Glutamatergic neuron (in vitro differentiated cells): ENCODE results near the gene OR52K2. TPM values are rescaled to one million over a fixed set of nuclear protein-coding genes. Genes with fewer than 3 reads are reported as not detected.

Experiments used
- DNase-seq: peaks from one replicate; pipeline ENCODE4 v3.0.0; 2022
- H3K27ac Mint-ChIP-seq: one replicate; pipeline ENCODE4 v1.8.0; 2020; ENCODE audit warnings: mild to moderate bottlenecking, mixed read lengths, inconsistent platforms; ENCODE audit not compliant: unreplicated experiment
- H3K27me3 Mint-ChIP-seq: one replicate; pipeline ENCODE4 v1.8.0; 2020; ENCODE audit warnings: mild to moderate bottlenecking, moderate library complexity, mixed read lengths, inconsistent platforms; ENCODE audit not compliant: unreplicated experiment
- H3K36me3 Mint-ChIP-seq: one replicate; pipeline ENCODE4 v1.8.0; 2020; ENCODE audit warnings: mild to moderate bottlenecking, mixed read lengths, inconsistent platforms; ENCODE audit not compliant: unreplicated experiment
- H3K4me1 Mint-ChIP-seq: one replicate; pipeline ENCODE4 v1.8.0; 2020; ENCODE audit warnings: mild to moderate bottlenecking, low read depth, mixed read lengths, inconsistent platforms; ENCODE audit not compliant: unreplicated experiment
- H3K4me3 Mint-ChIP-seq: one replicate; pipeline ENCODE4 v1.8.0; 2020; ENCODE audit warnings: mild to moderate bottlenecking, mixed read lengths, inconsistent platforms; ENCODE audit not compliant: unreplicated experiment
- H3K9me3 Mint-ChIP-seq: one replicate; pipeline ENCODE4 v1.8.0; 2020; ENCODE audit warnings: mild to moderate bottlenecking, moderate library complexity, mixed read lengths, inconsistent platforms; ENCODE audit not compliant: unreplicated experiment
- total RNA-seq: library from RNA; stranded (reverse); fragmentation: NEBNext Ultra II Directional; extraction: Animal tissue kit (Norgen Biotek cat#: 25700); gene quantifications from one replicate; pipeline ENCODE4 v1.2.1, GENCODE V29; 2021; ENCODE audit not compliant: unreplicated experiment
- TF ChIP-seq, protein P1 (sequence below): fragments of 200-600 bp; sonication (generic); IDR thresholded peaks from one replicate; pipeline ENCODE4 v1.5.0; 2021; ENCODE audit not compliant: partially characterized antibody, unreplicated experiment

Gene OR52K2
- total RNA-seq, 1 donor from 2014 or later = not detected

DNA sequence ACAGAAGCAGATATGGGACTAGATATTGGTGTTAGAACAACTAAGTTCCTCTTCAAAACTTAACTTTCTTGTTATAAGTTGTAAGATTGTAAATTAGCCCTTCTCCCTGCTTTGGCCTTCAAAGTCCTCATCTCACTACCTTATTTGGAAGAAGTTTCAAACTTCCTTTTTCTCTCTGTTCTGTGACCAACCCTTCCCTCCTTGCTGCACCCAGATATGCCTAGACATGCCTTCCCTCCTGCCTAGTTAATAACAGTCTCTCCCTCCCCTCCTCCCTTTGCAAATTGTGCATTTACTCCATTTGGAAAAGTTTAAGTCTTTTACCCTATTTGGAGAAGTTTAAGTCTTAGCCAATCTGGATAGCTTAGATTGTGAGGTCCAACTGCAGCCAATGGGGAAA lies 4.9 kb downstream of the OR52K2 start:
- DNase-seq = no peak
- TF ChIP-seq, protein P1, sequence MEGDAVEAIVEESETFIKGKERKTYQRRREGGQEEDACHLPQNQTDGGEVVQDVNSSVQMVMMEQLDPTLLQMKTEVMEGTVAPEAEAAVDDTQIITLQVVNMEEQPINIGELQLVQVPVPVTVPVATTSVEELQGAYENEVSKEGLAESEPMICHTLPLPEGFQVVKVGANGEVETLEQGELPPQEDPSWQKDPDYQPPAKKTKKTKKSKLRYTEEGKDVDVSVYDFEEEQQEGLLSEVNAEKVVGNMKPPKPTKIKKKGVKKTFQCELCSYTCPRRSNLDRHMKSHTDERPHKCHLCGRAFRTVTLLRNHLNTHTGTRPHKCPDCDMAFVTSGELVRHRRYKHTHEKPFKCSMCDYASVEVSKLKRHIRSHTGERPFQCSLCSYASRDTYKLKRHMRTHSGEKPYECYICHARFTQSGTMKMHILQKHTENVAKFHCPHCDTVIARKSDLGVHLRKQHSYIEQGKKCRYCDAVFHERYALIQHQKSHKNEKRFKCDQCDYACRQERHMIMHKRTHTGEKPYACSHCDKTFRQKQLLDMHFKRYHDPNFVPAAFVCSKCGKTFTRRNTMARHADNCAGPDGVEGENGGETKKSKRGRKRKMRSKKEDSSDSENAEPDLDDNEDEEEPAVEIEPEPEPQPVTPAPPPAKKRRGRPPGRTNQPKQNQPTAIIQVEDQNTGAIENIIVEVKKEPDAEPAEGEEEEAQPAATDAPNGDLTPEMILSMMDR = no peak
- H3K27me3 Mint-ChIP-seq = no peaks in the 10 kb centered on the region
- no peaks in the 10 kb centered on the region for H3K4me1 Mint-ChIP-seq
- H3K27ac Mint-ChIP-seq = no peak overlapping the region
- no peak overlapping the region for H3K4me3 Mint-ChIP-seq
- H3K36me3 Mint-ChIP-seq = no peaks in the 10 kb centered on the region
- peaks cover 3% of the 10 kb centered on the region for H3K9me3 Mint-ChIP-seq

DNA sequence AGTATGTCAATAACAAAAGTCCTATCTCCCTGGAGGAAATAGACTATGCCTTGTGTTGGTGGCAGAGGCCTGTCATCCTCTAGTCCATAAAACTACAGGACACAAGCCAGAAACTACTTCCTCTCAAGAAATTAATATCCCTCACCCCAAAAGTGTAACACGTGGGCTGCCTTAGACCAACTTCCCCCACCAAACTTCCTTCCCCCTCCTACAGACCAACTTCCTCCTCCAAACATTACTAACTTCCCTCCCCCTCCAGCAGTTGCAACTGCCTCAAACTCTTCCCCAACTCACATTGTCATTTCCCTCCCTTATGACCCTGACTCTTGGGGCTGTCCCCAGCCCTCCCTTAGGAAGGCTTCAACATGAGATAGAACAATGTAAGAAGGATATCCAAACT lies 6.3 kb downstream of the OR52K2 start:
- TF ChIP-seq, protein P1 = no peak
- Mint-ChIP-seq H3K9me3 (peaks cover 3% of the 10 kb centered on the region), H3K27me3 (no peaks in the 10 kb centered on the region), H3K36me3 (no peaks in the 10 kb centered on the region), H3K4me3 (no peak overlapping the region), H3K27ac (no peak overlapping the region), H3K4me1 (no peaks in the 10 kb centered on the region)
- no peak for DNase-seq

DNA sequence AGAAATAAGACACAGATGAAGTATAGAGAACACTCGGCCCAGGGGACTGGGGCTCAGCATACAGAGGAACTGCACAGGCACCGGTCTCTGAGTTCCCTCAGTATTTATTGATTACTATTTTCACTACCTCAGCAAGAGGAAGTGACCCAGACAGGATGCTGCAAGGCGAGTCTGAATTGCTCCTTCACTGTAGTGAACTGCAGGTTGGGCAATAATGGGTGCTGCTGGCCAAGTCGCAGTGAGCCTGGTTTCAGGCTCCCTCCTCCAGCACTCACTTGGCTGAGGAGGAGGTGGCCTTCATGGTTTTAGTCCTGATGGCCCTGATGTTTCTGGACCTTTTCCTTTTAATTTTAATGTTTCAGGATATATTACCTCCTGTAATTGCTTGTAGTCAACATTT lies 10.4 kb downstream of the OR52K2 start:
- H3K4me3 Mint-ChIP-seq = no peak overlapping the region
- H3K9me3 Mint-ChIP-seq = peaks cover 4% of the 10 kb centered on the region
- TF ChIP-seq, protein P1 = no peak
- peaks cover 4% of the 10 kb centered on the region for H3K36me3 Mint-ChIP-seq
- DNase-seq = no peak
- no peak overlapping the region for H3K27ac Mint-ChIP-seq
- no peaks in the 10 kb centered on the region for H3K4me1 Mint-ChIP-seq
- no peaks in the 10 kb centered on the region for H3K27me3 Mint-ChIP-seq

DNA sequence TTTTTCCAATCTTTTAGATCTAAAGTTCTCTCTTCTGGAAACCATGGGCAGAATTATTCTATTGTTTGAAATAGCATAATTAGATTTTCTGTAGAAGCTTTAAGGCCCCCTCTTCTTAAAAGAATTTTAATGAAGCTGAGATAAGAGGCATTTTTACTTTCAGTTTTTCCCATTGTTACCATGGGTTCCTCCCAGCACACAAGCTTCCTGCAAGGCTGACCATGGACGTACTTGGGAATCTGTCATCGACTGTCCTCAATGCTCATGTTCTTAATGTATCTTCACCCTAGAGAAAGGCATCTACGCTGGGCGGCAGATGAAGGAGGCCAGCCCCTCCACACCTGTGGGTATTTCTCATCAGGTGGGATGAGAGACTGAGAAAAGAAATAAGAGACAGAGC lies 11.1 kb downstream of the OR52K2 start:
- peaks cover 4% of the 10 kb centered on the region for H3K9me3 Mint-ChIP-seq
- H3K4me1 Mint-ChIP-seq = no peaks in the 10 kb centered on the region
- H3K4me3 Mint-ChIP-seq = no peak overlapping the region
- DNase-seq = no peak
- no peak overlapping the region for H3K27ac Mint-ChIP-seq
- TF ChIP-seq, protein P1 = no peak
- no peaks in the 10 kb centered on the region for H3K27me3 Mint-ChIP-seq
- peaks cover 9% of the 10 kb centered on the region for H3K36me3 Mint-ChIP-seq

DNA sequence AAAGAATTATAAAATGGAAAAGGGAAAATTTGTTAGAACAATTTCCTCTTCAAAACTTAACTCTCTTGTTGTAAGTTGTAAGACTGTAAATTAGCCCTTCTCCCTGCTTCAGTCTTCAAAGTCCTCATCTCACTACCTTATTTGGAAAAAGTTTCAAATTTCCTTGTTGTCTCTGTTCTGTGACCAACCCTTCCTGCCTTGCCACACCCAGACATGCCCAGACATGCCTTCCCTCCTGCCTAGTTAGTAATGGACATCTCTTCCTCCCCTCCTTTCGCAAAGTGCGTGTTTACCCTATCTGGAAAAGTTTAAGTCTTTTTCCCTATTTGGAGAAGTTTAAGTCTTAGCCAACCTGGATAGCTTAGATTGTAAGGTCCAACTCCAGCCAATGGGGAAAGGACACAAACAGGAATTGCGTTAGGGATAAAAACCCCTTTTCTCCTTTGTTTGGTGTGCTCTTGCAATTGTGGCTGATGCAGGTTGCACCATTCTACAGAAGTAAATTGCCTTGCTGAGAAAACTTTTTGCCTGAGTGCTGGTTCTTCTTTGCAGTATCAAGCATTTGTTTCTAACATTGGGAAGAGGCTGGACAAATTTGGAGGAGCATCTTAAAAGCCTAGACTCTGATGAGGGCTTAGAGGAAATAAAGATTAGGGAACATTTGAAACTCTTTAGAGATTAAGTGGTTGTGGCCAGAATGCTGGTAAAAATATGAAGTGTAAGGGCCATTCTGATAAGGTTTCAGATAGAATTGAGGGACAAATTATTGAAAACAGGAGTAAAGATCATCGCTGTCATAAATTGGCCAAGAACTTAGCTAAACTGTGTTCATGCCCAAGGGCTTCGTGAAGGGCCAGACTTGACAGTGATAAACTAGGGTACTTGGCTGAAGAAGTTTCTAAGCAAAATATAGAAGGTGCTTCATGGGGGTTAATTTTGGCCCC lies 15.4 kb downstream of the OR52K2 start:
- no peak overlapping the region for H3K4me3 Mint-ChIP-seq
- H3K4me1 Mint-ChIP-seq = no peaks in the 10 kb centered on the region
- H3K9me3 Mint-ChIP-seq = peaks cover 2% of the 10 kb centered on the region
- H3K27me3 Mint-ChIP-seq = no peaks in the 10 kb centered on the region
- H3K36me3 Mint-ChIP-seq = peaks cover 9% of the 10 kb centered on the region
- TF ChIP-seq, protein P1 = no peak
- H3K27ac Mint-ChIP-seq = no peak overlapping the region
- DNase-seq = no peak
